Glutamatergic neuron (in vitro differentiated cells): ENCODE measurements around the gene STRA6. TPM values are rescaled to one million over a fixed set of nuclear protein-coding genes. Genes with fewer than 3 reads are reported as not detected.

Experiments used
- DNase-seq: peaks from one replicate; pipeline ENCODE4 v3.0.0; 2022
- H3K27ac Mint-ChIP-seq: one replicate; pipeline ENCODE4 v1.8.0; 2020; ENCODE audit warnings: mild to moderate bottlenecking, mixed read lengths, inconsistent platforms; ENCODE audit not compliant: unreplicated experiment
- H3K27me3 Mint-ChIP-seq: one replicate; pipeline ENCODE4 v1.8.0; 2020; ENCODE audit warnings: mild to moderate bottlenecking, moderate library complexity, mixed read lengths, inconsistent platforms; ENCODE audit not compliant: unreplicated experiment
- H3K36me3 Mint-ChIP-seq: one replicate; pipeline ENCODE4 v1.8.0; 2020; ENCODE audit warnings: mild to moderate bottlenecking, mixed read lengths, inconsistent platforms; ENCODE audit not compliant: unreplicated experiment
- H3K4me1 Mint-ChIP-seq: one replicate; pipeline ENCODE4 v1.8.0; 2020; ENCODE audit warnings: mild to moderate bottlenecking, low read depth, mixed read lengths, inconsistent platforms; ENCODE audit not compliant: unreplicated experiment
- H3K4me3 Mint-ChIP-seq: one replicate; pipeline ENCODE4 v1.8.0; 2020; ENCODE audit warnings: mild to moderate bottlenecking, mixed read lengths, inconsistent platforms; ENCODE audit not compliant: unreplicated experiment
- H3K9me3 Mint-ChIP-seq: one replicate; pipeline ENCODE4 v1.8.0; 2020; ENCODE audit warnings: mild to moderate bottlenecking, moderate library complexity, mixed read lengths, inconsistent platforms; ENCODE audit not compliant: unreplicated experiment
- CTCF ChIP-seq: fragments of 200-600 bp; sonication (generic); IDR thresholded peaks from one replicate; pipeline ENCODE4 v1.5.0; 2021; ENCODE audit not compliant: partially characterized antibody, unreplicated experiment
- total RNA-seq: library from RNA; stranded (reverse); fragmentation: NEBNext Ultra II Directional; extraction: Animal tissue kit (Norgen Biotek cat#: 25700); gene quantifications from one replicate; pipeline ENCODE4 v1.2.1, GENCODE V29; 2021; ENCODE audit not compliant: unreplicated experiment

STRA6 gene
- total RNA-seq, 1 donor from 2014 or later: 8.4 TPM

DNA sequence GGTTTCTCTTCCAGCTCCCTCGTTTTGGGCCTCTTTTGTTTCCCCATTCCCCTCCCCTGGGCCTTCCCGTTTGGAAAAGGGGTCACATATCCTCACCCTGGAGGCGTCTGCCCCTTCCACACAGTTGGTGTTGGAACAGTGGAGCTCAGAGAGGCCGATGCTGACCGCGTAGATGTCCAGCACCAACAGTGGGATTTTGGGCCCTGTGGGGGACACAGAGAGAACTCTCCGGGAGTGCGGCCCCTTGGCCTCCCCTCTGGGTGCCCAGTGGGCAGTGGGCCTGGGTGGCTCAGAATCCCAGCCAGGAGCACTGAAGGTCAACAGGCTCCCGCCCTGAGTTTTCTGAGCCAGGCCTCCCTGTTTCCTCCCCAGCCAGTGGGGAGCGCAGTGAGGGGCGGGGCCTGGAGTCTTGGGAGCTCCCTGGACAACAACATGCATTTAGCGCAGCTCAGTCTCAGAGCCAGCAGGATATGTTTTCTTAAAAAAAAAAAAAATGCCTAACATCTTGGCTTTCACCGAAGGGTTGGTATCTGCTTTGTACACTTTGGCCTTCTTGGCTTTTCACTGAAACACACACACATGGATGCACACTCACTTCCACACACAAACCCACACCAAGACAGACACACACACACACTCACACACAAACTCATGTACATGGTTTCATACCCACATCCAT, 29.7 kb downstream of the STRA6 start:
- H3K27me3 Mint-ChIP-seq: peaks cover 17% of the 10 kb centered on the region
- peaks cover 8% of the 10 kb centered on the region for H3K9me3 Mint-ChIP-seq
- DNase-seq: peak; percentile 57
- peak overlapping the region; percentile 10 for H3K27ac Mint-ChIP-seq
- peaks cover 49% of the 10 kb centered on the region for H3K4me1 Mint-ChIP-seq
- no peak for TF ChIP-seq CTCF
- peak overlapping the region; percentile 22 for H3K4me3 Mint-ChIP-seq
- no peaks in the 10 kb centered on the region for H3K36me3 Mint-ChIP-seq

DNA sequence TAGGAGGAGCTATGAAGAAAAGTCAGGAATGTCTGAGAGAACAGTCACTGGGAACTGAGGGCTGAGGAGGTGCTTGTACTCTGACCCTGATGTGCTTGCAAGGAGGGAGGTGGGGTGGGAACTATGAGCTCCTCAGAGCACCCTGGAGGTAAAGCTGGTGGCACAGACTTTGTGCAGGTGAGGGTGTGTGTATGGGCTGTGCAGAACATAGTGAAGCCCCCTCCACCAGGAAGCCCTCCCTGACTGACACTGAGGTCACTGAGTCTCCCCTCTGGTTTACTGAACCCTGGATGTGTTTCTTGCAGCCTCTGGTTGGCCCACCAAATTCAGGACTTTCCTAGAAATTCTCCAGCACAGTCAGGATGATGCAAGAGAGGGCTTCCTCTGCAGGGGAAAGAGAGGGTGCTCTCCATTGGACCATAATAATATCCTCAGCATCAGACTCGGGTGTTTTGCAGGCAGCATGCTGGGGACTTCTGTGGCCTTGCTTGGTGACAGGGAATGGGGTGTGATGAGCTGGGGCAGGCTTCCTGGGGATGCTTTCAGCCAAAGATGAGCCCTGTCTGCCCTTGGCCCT, 30.5 kb downstream of the STRA6 start:
- Mint-ChIP-seq H3K9me3 (peaks cover 11% of the 10 kb centered on the region), H3K27me3 (peaks cover 18% of the 10 kb centered on the region), H3K36me3 (no peaks in the 10 kb centered on the region), H3K4me1 (peaks cover 46% of the 10 kb centered on the region), H3K27ac (no peak overlapping the region), H3K4me3 (no peak overlapping the region)
- DNase-seq: no peak
- TF ChIP-seq CTCF: no peak

- no peak for DNase-seq
- no peak overlapping the region for H3K4me3 Mint-ChIP-seq
- H3K27ac Mint-ChIP-seq: no peak overlapping the region
- peaks cover 36% of the 10 kb centered on the region for H3K4me1 Mint-ChIP-seq
- H3K27me3 Mint-ChIP-seq: peaks cover 13% of the 10 kb centered on the region
- TF ChIP-seq CTCF: no peak
- peaks cover 11% of the 10 kb centered on the region for H3K9me3 Mint-ChIP-seq
- no peaks in the 10 kb centered on the region for H3K36me3 Mint-ChIP-seq
Observed at GRCh38 chr15:74170875-74171578, 31.6 kb downstream of the STRA6 start.

GRCh38 chr15:74170071-74170844, 32.3 kb downstream of the STRA6 start:
- Mint-ChIP-seq H3K4me1 (peaks cover 39% of the 10 kb centered on the region), H3K27ac (peak overlapping the region; percentile 4)

More at GRCh38 chr15:74170071-74170844, 32.3 kb downstream of the STRA6 start:
- no peaks in the 10 kb centered on the region for H3K36me3 Mint-ChIP-seq
- H3K4me3 Mint-ChIP-seq: no peak overlapping the region
- peaks cover 13% of the 10 kb centered on the region for H3K27me3 Mint-ChIP-seq
- TF ChIP-seq CTCF: no peak
- peaks cover 11% of the 10 kb centered on the region for H3K9me3 Mint-ChIP-seq
- no peak for DNase-seq
